ENCODE data around the gene MAN1B1.
"Not testable (repeated sequence)": the region's sequence is repeated elsewhere in the genome, so short reads cannot be mapped to it uniquely, and the experiment has no call there.

MAN1B1 gene

GRCh38 chr9:137110911-137111787 is 24.4 kb downstream of the MAN1B1 start:
- DNase-seq (ENCODE audit: low spot score): no peak

GRCh38 chr9:137111788-137112563 is 25.2 kb downstream of the MAN1B1 start:
- no peak for DNase-seq (ENCODE audit: low spot score)

- no peak for DNase-seq (ENCODE audit: low spot score)
Measured at GRCh38 chr9:137112564-137113384, 26.0 kb downstream of the MAN1B1 start.

GRCh38 chr9:137113385-137114159 is 26.8 kb downstream of the MAN1B1 start:
- DNase-seq (ENCODE audit: low spot score): peak; percentile 8

GRCh38 chr9:137114220-137114612 is 27.4 kb downstream of the MAN1B1 start:
- DNase-seq (ENCODE audit: low spot score): no peak

- DNase-seq (ENCODE audit: low spot score): peak; percentile 76
Measured at GRCh38 chr9:137114613-137115393, 28.0 kb downstream of the MAN1B1 start, which contains the start of gene DPP7. Gene DPP7 (minus strand): TSS chr9:137114733. CDS start chr9:137114713, 20 bp downstream.

- no peak for DNase-seq (ENCODE audit: low spot score)
Measured at GRCh38 chr9:137115394-137116026, 28.7 kb downstream of the MAN1B1 start.

GRCh38 chr9:137116027-137116507 is 29.3 kb downstream of the MAN1B1 start:
- no peak for DNase-seq (ENCODE audit: low spot score)

GRCh38 chr9:137116728-137117127 is 29.9 kb downstream of the MAN1B1 start:
- no peak for DNase-seq (ENCODE audit: low spot score)

- DNase-seq (ENCODE audit: low spot score): no peak
Measured at GRCh38 chr9:137117269-137117731, 30.5 kb downstream of the MAN1B1 start.

GRCh38 chr9:137118092-137118603 is 31.4 kb downstream of the MAN1B1 start:
- DNase-seq (ENCODE audit: low spot score): not testable (repeated sequence)

- not testable (repeated sequence) for DNase-seq (ENCODE audit: low spot score)
Measured at GRCh38 chr9:137121927-137122795, 35.4 kb downstream of the MAN1B1 start.

GRCh38 chr9:137122796-137123467 is 36.1 kb downstream of the MAN1B1 start:
- not testable (repeated sequence) for DNase-seq (ENCODE audit: low spot score)

GRCh38 chr9:137123468-137123837 is 36.7 kb downstream of the MAN1B1 start:
- no peak for DNase-seq (ENCODE audit: low spot score)

- DNase-seq (ENCODE audit: low spot score): not testable (repeated sequence)
Measured at GRCh38 chr9:137123952-137124462, 37.2 kb downstream of the MAN1B1 start.

- no peak for DNase-seq (ENCODE audit: low spot score)
Measured at GRCh38 chr9:137126786-137127185, 40.0 kb downstream of the MAN1B1 start.

- peak; percentile 40 for DNase-seq (ENCODE audit: low spot score)
Measured at GRCh38 chr9:137127301-137128157, 40.7 kb downstream of the MAN1B1 start.
